ENCODE measurements around the gene IL12B.
"Not testable (repeated sequence)": the region's sequence is repeated elsewhere in the genome, so short reads cannot be mapped to it uniquely, and the experiment has no call there.

The IL12B gene

DNA sequence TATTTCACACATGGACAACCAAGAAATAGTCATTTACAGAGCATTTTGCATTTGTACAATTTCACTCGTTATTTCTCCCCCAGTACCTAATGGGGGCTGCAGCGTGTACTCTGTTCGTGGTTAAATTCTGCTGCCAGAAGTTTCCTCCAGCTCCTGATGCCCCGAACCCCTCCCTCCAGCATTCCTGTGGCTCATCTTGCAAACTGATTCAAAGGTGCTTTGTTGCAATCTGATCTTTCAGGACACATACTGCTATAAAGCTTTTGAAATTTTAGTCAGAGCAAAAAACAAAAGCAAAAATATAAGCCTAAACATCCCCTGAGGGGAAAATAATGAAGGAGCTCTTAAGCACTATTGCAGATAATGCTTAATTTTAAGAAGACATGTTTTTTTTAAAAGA lies 39.5 kb downstream of the IL12B start:
- DNase-seq (ENCODE audit: low spot score), result no peak

DNA sequence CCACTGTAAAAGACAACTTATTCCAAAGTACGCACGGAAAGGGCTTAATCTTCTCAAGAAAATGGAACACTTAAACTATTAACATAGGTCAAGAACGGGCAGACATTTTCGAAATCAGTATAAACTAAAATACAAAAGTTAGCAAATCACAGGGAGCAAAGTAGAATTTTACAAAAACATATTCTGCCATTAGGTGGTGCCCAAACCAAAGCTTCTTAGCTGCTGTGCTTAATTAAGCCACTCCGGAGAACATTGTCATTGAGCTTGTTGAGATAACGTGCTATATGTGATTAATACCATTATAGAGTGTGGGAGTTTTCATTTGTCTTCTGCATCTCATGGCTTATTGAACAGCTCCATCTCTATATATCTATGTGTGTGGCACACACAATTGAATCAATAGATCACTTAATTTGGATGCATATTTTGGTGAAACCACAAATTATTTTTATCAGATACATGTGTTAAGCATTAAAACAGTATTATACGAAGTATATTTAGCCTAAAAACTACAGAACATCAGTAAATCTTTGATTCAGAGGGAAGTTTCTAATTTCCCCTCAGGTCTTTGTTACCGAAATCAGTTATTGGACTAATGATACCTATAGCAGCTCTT lies 43.8 kb downstream of the IL12B start:
- peak; percentile 42 for DNase-seq (ENCODE audit: low spot score)

DNA sequence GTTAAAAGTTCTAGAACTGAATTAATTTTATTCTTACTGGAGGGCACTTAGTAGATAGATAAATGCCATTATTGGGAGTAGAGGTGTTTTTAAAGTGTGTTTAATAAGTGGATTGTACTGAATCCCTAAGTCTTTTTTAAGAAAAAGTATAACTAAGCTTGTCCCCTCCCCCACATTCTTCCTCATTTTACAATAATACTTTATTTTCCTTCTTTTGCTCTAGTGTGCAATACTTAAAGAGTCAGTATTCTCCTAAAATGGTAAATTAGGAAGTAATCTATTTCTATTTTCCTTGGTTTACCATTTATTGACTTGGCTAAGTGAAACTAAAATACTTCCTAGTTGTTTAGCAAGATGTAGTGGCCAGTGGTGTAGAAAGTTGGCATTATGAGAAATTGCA lies 55.6 kb downstream of the IL12B start:
- DNase-seq (ENCODE audit: low spot score), result no peak

DNA sequence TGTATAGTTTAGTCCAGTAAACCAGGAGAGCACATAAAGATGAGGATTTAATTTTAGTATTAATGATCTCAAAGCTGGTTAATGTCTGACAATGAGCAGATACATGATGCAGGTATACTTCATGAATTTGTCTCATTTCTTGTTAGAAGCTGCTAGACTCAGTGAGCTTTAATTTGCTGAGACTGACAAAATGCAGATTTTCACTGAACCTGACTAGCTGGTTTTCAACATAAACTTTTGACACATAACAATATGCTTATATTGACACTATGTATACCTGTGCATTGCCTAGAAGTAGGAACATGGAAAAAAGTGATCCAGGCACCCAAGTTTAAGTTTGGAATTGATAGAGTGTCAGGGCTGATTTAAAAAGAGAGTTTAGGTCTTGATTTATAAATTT lies 56.4 kb downstream of the IL12B start:
- DNase-seq (ENCODE audit: low spot score), result no peak

DNA sequence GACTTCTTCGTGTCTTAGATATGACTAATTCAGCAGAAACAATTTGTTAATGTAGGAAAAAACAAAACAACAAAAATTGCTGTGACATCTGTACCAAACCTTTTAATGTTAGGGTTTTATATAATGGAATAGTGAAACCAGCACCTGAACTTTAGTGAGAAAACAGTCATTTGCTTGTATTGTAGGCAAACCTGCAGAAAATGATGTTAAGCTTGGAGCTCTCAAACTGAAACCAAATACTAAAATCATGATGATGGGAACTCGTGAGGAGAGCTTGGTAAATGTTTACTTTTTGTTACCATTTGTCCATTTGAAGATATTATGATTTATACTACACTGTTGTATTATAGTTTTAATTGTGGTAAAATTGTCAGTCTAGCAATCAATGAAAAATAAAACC lies 60.6 kb downstream of the IL12B start:
- no peak for DNase-seq (ENCODE audit: low spot score)

DNA sequence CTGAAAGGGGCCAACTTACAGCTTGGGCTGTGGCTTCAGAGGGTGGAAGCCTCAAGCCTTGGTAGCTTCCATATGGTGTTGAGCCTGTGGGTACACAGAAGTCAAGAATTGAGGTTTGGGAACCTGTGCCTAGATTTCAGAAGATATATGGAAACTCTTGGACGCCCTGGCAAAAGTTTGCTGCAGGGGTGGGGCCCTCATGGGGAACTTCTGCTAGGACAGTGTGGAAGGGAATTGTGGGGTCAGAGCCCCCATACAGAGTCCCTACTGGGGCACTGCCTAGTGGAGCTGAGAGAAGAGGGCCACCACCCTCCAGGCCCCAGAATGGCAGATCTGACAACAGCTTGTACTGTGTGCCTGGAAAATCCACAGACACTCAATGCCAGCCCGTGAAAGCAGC lies 63.5 kb downstream of the IL12B start:
- DNase-seq (ENCODE audit: low spot score), result not testable (repeated sequence)
